ENCODE measurements around the gene RAD51B.
A peak's percentile ranks its signal among the peaks of the same experiment; 100 is the strongest.

Gene RAD51B

GRCh38 chr14:68575426-68575825 is 755.8 kb downstream of the RAD51B start:
- H3K27me3 Mint-ChIP-seq = no peaks in the 10 kb centered on the region
- DNase-seq (ENCODE audit: low spot score in 2 of 2) (no peak), ATAC-seq (ENCODE audit: low read depth) (no peak)
- H3K4me1 Mint-ChIP-seq = peaks cover 6% of the 10 kb centered on the region
- no peaks in the 10 kb centered on the region for H3K36me3 Mint-ChIP-seq
- H3K9me3 Mint-ChIP-seq = peaks cover 1% of the 10 kb centered on the region
- H3K27ac Mint-ChIP-seq = no peak overlapping the region
- H3K4me3 Mint-ChIP-seq = no peak overlapping the region

GRCh38 chr14:68576031-68576430 is 756.5 kb downstream of the RAD51B start:
- H3K27ac Mint-ChIP-seq = no peak overlapping the region
- no peaks in the 10 kb centered on the region for H3K36me3 Mint-ChIP-seq
- H3K4me1 Mint-ChIP-seq = peaks cover 6% of the 10 kb centered on the region
- H3K27me3 Mint-ChIP-seq = no peaks in the 10 kb centered on the region
- H3K9me3 Mint-ChIP-seq = peaks cover 1% of the 10 kb centered on the region
- no peak for DNase-seq (ENCODE audit: low spot score in 2 of 2)
- no peak for ATAC-seq (ENCODE audit: low read depth)
- H3K4me3 Mint-ChIP-seq = no peak overlapping the region

GRCh38 chr14:68576496-68577244 is 757.1 kb downstream of the RAD51B start:
- Mint-ChIP-seq H3K27me3 (no peaks in the 10 kb centered on the region), H3K36me3 (no peaks in the 10 kb centered on the region), H3K4me3 (no peak overlapping the region), H3K4me1 (peaks cover 6% of the 10 kb centered on the region), H3K27ac (no peak overlapping the region), H3K9me3 (no peaks in the 10 kb centered on the region)
- DNase-seq (ENCODE audit: low spot score in 2 of 2) (no peak), ATAC-seq (ENCODE audit: low read depth) (no peak)

GRCh38 chr14:68577802-68578541 is 758.4 kb downstream of the RAD51B start:
- H3K4me1 Mint-ChIP-seq = peaks cover 2% of the 10 kb centered on the region
- H3K27ac Mint-ChIP-seq = no peak overlapping the region
- ATAC-seq (ENCODE audit: low read depth) (no peak), DNase-seq (ENCODE audit: low spot score in 2 of 2) (no peak)
- H3K9me3 Mint-ChIP-seq = peaks cover 2% of the 10 kb centered on the region
- no peaks in the 10 kb centered on the region for H3K36me3 Mint-ChIP-seq
- no peaks in the 10 kb centered on the region for H3K27me3 Mint-ChIP-seq
- H3K4me3 Mint-ChIP-seq = no peak overlapping the region

GRCh38 chr14:68578597-68578996 is 759.0 kb downstream of the RAD51B start:
- Mint-ChIP-seq H3K27ac (no peak overlapping the region), H3K36me3 (no peaks in the 10 kb centered on the region)

GRCh38 chr14:68580096-68580645 is 760.6 kb downstream of the RAD51B start:
- Mint-ChIP-seq H3K36me3 (no peaks in the 10 kb centered on the region), H3K27me3 (no peaks in the 10 kb centered on the region), H3K4me1 (peaks cover 5% of the 10 kb centered on the region), H3K4me3 (no peak overlapping the region), H3K27ac (no peak overlapping the region), H3K9me3 (peaks cover 2% of the 10 kb centered on the region)
- DNase-seq (ENCODE audit: low spot score in 2 of 2) (no peak), ATAC-seq (ENCODE audit: low read depth) (no peak)

More at GRCh38 chr14:68578597-68578996, 759.0 kb downstream of the RAD51B start:
- H3K4me1 Mint-ChIP-seq = peaks cover 2% of the 10 kb centered on the region
- DNase-seq (ENCODE audit: low spot score in 2 of 2) (no peak), ATAC-seq (ENCODE audit: low read depth) (no peak)
- H3K4me3 Mint-ChIP-seq = no peak overlapping the region
- H3K27me3 Mint-ChIP-seq = no peaks in the 10 kb centered on the region
- peaks cover 2% of the 10 kb centered on the region for H3K9me3 Mint-ChIP-seq

GRCh38 chr14:68580671-68581070 is 761.1 kb downstream of the RAD51B start:
- no peak overlapping the region for H3K4me3 Mint-ChIP-seq

GRCh38 chr14:68583548-68584280 is 764.1 kb downstream of the RAD51B start:
- H3K4me3 Mint-ChIP-seq = no peak overlapping the region
- H3K27ac Mint-ChIP-seq = no peak overlapping the region
- H3K27me3 Mint-ChIP-seq = no peaks in the 10 kb centered on the region
- no peaks in the 10 kb centered on the region for H3K36me3 Mint-ChIP-seq
- peaks cover 5% of the 10 kb centered on the region for H3K4me1 Mint-ChIP-seq
- ATAC-seq (ENCODE audit: low read depth) (no peak), DNase-seq (ENCODE audit: low spot score in 2 of 2) (no peak)
- peaks cover 2% of the 10 kb centered on the region for H3K9me3 Mint-ChIP-seq

More at GRCh38 chr14:68580671-68581070, 761.1 kb downstream of the RAD51B start:
- Mint-ChIP-seq H3K27ac (no peak overlapping the region), H3K27me3 (no peaks in the 10 kb centered on the region), H3K36me3 (no peaks in the 10 kb centered on the region), H3K4me1 (peaks cover 5% of the 10 kb centered on the region), H3K9me3 (peaks cover 2% of the 10 kb centered on the region)
- DNase-seq (ENCODE audit: low spot score in 2 of 2) (no peak), ATAC-seq (ENCODE audit: low read depth) (no peak)

- ATAC-seq (ENCODE audit: low read depth) = no peak
- Mint-ChIP-seq H3K27me3 (no peaks in the 10 kb centered on the region), H3K36me3 (no peaks in the 10 kb centered on the region), H3K4me3 (no peak overlapping the region), H3K9me3 (peaks cover 2% of the 10 kb centered on the region), H3K4me1 (peaks cover 5% of the 10 kb centered on the region), H3K27ac (peak overlapping the region; percentile 42)
- no peak for DNase-seq (ENCODE audit: low spot score in 2 of 2)
These were observed 765.2 kb downstream of the RAD51B start for GRCh38 chr14:68584786-68585185.

- H3K27ac Mint-ChIP-seq = peak overlapping the region; percentile 28
- H3K4me3 Mint-ChIP-seq = no peak overlapping the region
- ATAC-seq (ENCODE audit: low read depth) (no peak), DNase-seq (ENCODE audit: low spot score in 2 of 2) (no peak)
- no peaks in the 10 kb centered on the region for H3K36me3 Mint-ChIP-seq
- peaks cover 5% of the 10 kb centered on the region for H3K4me1 Mint-ChIP-seq
- H3K9me3 Mint-ChIP-seq = peaks cover 2% of the 10 kb centered on the region
- H3K27me3 Mint-ChIP-seq = no peaks in the 10 kb centered on the region
These were observed 766.1 kb downstream of the RAD51B start for GRCh38 chr14:68585690-68586089.

- Mint-ChIP-seq H3K4me1 (peaks cover 5% of the 10 kb centered on the region), H3K27ac (no peak overlapping the region), H3K36me3 (no peaks in the 10 kb centered on the region), H3K9me3 (peaks cover 2% of the 10 kb centered on the region), H3K27me3 (no peaks in the 10 kb centered on the region), H3K4me3 (no peak overlapping the region)
- no peak for ATAC-seq (ENCODE audit: low read depth)
- DNase-seq (ENCODE audit: low spot score in 2 of 2) = no peak
These were observed 767.5 kb downstream of the RAD51B start for GRCh38 chr14:68586896-68587751.

- DNase-seq (ENCODE audit: low spot score in 2 of 2) (no peak), ATAC-seq (ENCODE audit: low read depth) (no peak)
- H3K27ac Mint-ChIP-seq = no peak overlapping the region
- H3K9me3 Mint-ChIP-seq = no peaks in the 10 kb centered on the region
- no peak overlapping the region for H3K4me3 Mint-ChIP-seq
- H3K27me3 Mint-ChIP-seq = no peaks in the 10 kb centered on the region
- no peaks in the 10 kb centered on the region for H3K36me3 Mint-ChIP-seq
- H3K4me1 Mint-ChIP-seq = peaks cover 5% of the 10 kb centered on the region
These were observed 768.4 kb downstream of the RAD51B start for GRCh38 chr14:68587931-68588330.

GRCh38 chr14:68589447-68590200 is 770.0 kb downstream of the RAD51B start:
- no peaks in the 10 kb centered on the region for H3K27me3 Mint-ChIP-seq
- no peak for DNase-seq (ENCODE audit: low spot score in 2 of 2)
- peak overlapping the region; percentile 3 for H3K27ac Mint-ChIP-seq

More at GRCh38 chr14:68589447-68590200, 770.0 kb downstream of the RAD51B start:
- Mint-ChIP-seq H3K9me3 (no peaks in the 10 kb centered on the region), H3K4me1 (peaks cover 11% of the 10 kb centered on the region), H3K36me3 (no peaks in the 10 kb centered on the region), H3K4me3 (no peak overlapping the region)
- no peak for ATAC-seq (ENCODE audit: low read depth)

All from memory B cell (primary cell).